GM19193 (cell line): ENCODE results near the gene PIGZ.

Experiments used
- POLR2A ChIP-seq: IDR thresholded peaks from 4 replicates; pipeline ENCODE4 v1.6.1; 2011; ENCODE audit not compliant: insufficient read depth, insufficient read length; ENCODE audit errors: extremely low read depth

PIGZ gene

GRCh38 chr3:196932600-196932999, 36.0 kb downstream of the PIGZ start:
- TF ChIP-seq POLR2A = no peak

DNA sequence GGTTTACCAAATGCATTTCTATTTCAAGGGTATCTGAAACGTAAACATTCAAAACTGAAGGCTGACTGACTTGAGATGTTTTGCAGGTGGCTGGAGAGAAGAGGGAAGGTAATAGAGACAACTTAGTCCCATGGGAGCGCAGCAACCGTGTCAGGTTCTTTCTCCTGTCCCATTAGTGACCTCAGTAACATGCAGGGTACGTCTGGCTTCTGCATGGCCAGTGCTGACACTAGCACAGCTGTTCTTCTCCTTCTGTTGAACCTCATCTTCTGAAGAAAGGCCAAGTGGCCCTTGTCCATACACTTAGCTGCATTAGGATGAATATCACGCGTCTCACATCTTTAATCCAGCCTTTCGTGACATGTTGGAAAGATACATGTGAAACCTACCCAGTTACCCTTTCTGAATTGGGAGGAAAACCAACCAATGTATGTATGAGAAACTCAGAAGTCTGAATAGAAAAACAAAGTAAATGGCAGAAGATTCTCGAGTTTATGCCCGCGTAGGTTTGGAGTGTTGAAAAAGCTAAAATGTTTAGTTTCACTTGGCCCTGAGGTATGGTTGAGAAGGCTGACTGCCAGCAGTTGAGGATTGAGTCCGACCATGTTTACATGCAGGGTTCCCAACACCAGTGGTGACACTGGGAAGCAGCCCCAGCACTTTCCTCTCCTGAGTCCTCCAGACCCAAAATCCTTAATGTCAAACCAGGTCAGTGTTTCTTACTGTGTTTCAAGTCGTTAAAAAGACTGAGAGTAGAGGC, 36.6 kb downstream of the PIGZ start:
- no peak for TF ChIP-seq POLR2A

- TF ChIP-seq POLR2A = no peak
These were observed 37.5 kb downstream of the PIGZ start for GRCh38 chr3:196931157-196931556.

- no peak for TF ChIP-seq POLR2A
These were observed 40.8 kb downstream of the PIGZ start for GRCh38 chr3:196927571-196928453.

DNA sequence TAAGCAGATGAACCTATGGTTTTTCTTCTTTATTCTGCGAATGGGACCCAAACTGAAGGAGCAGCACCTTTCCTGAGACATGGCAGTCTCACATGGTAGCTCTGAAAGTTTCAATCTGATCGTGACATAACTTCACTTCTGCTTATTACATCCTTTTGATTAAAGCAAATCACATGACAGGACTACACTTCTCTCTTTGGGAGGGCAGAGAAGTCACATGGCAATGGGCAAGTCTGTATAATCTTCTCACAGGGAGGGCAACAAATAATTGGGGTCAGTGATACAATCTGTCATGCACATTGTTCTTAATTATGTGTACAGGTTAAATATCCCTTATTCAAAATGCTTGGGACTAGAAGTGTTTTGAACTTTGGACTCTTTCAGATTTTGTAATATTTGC, 47.9 kb downstream of the PIGZ start:
- no peak for TF ChIP-seq POLR2A

GRCh38 chr3:196918968-196919367, 49.7 kb downstream of the PIGZ start:
- no peak for TF ChIP-seq POLR2A

- no peak for TF ChIP-seq POLR2A
These were observed 51.6 kb downstream of the PIGZ start for GRCh38 chr3:196916995-196917394.

DNA sequence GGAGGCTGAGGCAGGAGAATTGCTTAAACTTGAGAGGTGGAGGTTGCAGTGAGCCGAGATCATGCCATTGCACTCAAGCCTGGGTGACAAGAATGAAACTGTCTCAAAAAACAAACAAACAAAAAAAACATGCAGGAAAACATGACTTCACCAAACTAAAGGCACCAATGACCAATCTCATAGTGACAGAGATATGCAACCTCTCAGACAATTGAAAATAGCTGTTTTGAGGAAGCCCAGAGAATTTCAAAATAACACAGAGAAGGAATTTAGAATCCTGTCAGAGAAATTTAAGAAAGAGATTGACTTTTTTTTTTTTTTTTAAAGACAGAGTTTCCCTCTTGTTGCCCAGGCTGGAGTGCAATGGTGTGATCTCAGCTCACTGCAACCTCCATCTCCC, 52.4 kb downstream of the PIGZ start:
- no peak for TF ChIP-seq POLR2A

- no peak for TF ChIP-seq POLR2A
These were observed 53.3 kb downstream of the PIGZ start for GRCh38 chr3:196915375-196915774.

DNA sequence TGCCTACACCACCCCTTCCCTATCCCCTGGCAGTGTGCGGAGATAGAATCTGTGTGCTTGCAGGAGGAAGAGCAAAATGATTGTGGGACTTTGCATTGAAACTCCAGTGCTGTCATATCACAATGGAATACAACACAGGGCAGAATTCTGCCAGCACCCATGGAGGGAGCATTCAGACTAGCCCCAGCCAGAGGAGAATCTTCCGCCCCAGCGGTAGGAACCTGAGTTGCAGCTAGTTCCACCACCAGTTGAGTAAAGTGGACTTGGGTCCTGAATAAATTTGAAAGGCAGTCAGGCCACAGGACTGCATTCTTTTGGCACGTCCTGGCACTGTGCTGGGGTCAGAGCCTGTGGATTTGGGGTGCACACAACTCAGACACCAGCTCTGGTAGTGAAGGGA, 53.8 kb downstream of the PIGZ start:
- TF ChIP-seq POLR2A = no peak

GRCh38 chr3:196903740-196904139, 64.9 kb downstream of the PIGZ start:
- no peak for TF ChIP-seq POLR2A

DNA sequence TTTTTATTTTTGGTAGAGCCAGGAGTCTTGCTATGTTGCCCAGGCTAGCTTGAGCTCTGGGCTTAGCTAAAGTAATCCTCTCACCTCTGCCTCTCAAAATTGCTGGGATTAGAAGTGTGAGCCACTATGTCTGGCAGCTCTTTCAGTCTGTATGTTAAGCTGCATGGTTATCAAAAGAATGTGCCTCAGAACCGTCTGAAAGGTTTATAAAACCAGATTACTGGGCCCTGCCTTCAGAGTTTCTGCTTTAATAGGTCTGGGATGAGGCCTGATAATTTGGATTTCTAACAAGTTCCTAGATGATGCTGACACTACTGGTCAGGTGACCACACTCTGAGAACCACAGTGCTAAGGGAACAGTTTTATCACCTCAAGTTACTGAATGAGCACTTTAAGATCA, 66.3 kb downstream of the PIGZ start:
- TF ChIP-seq POLR2A = no peak

- no peak for TF ChIP-seq POLR2A
These were observed 66.9 kb downstream of the PIGZ start for GRCh38 chr3:196901768-196902167.
